ENCODE results near the gene CALD1.

The CALD1 gene

DNA sequence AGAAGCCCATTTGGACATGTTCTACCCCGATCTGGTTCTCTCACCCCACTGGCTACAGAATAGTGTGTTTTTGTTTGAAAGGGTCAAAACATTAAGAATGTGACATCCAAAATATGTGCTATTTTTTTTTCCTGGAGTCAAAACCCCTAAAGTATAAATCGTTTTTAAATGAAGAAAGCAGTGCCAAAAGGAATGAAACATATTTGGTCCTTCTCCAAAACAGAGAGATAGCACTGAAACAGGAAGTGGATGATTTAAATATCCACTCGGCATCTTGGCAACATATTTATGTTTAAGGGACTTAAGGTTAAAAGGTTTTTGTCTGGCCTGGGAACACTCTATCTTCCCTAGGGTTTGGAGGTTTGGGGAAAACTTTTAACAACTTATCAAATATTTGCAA lies 32.3 kb downstream of the CALD1 start:
- no peak overlapping the region for H3K4me3 ChIP-seq (ENCODE audit: low read depth, low read length)
- peaks cover 9% of the 10 kb centered on the region; the same call in 1 of the 2 replicates for H3K4me1 ChIP-seq (ENCODE audit: control insufficient read depth, insufficient read depth, low read length)
- H3K27me3 ChIP-seq (ENCODE audit: control insufficient read depth, insufficient read depth, low read length): no peaks in the 10 kb centered on the region
- H3K36me3 ChIP-seq (ENCODE audit: control insufficient read depth, insufficient read depth, low read length): 0 out of 2 replicates have a peak, but pooled peaks cover 4% of the 10 kb centered on the region
- H3K9me3 ChIP-seq (ENCODE audit: control insufficient read depth, insufficient read depth, low read length): no peaks in the 10 kb centered on the region
- H3K9ac ChIP-seq (ENCODE audit: low read depth, low read length): no peak overlapping the region
- H3K27ac ChIP-seq (ENCODE audit: low read depth, low read length): no peak overlapping the region

DNA sequence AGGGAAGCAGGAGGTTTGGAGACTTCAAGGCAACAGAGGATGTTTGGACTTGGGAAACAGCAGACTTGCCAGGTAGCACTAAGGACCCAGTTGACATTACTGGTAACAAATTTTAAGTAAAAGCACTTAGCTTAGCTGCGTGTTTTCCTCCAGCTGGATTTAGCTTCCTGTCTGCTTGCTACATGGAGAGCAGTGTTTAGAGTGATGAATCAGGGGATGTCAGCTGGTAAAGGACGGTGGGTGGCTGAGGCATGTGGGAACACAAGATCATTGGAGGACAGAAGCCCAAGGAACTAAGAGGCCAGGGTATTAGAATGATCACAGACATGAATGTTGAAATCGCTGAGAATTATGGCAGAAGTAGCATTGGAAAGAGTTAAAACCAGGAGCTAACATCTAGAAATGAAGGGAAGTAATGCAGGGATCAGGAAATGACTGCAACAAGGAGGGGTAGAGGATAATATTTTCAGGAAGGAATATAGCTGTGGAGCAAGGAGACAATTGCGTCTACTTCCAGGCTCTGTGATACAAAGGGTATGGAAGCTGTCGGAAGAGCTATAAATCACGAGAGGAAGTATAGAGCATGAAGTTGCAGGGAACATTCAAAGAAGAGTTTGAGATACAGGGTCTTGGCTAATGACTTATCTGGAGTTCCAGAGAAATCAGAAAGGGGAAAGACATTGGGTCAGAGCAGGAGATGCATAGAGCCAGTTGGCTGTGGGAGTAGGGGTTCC lies 34.4 kb downstream of the CALD1 start:
- H3K27ac ChIP-seq (ENCODE audit: low read depth, low read length): no peak overlapping the region

DNA sequence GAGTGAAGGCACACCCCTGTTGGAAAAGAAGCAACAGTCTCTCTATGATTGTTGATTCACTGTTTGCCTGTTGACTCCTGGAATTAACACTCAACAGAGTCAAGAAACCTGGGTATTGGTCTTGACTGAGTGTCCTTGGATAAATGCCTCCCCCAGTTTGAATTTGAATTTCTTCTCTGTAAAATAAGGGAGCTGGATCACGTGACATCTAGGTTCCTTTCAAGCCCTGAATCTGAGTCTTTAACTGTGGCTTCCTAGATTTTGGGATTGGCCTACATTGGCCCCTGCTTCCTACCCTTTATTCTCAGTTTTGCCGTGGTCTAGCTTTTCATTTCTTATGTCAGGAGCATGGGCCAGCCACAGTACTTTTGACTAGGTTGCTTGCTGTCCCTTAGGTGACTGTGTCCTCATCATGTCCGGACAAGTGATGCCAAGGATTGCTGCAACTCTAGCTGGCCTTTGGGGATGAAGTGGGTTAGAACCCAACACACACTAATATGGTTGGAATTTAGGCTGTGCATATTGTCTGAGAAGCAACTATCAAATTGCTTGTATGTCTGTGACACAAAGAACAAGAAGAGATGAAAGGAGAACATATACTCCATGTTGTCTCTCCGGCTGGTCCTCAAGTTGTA lies 35.4 kb downstream of the CALD1 start:
- Histone ChIP-seq H3K27ac (ENCODE audit: low read depth, low read length) (no peak overlapping the region), H3K36me3 (ENCODE audit: control insufficient read depth, insufficient read depth, low read length) (peaks cover 4% of the 10 kb centered on the region; the same call in 1 of the 2 replicates), H3K4me1 (ENCODE audit: control insufficient read depth, insufficient read depth, low read length) (no peaks in the 10 kb centered on the region; the same call in 1 of the 2 replicates), H3K4me3 (ENCODE audit: low read depth, low read length) (no peak overlapping the region), H3K9ac (ENCODE audit: low read depth, low read length) (no peak overlapping the region), H3K9me3 (ENCODE audit: control insufficient read depth, insufficient read depth, low read length) (no peaks in the 10 kb centered on the region), H3K27me3 (ENCODE audit: control insufficient read depth, insufficient read depth, low read length) (no peaks in the 10 kb centered on the region)

More for the DNA sequence above, 34.4 kb downstream of the CALD1 start:
- H3K9ac ChIP-seq (ENCODE audit: low read depth, low read length): no peak overlapping the region
- H3K36me3 ChIP-seq (ENCODE audit: control insufficient read depth, insufficient read depth, low read length): no peaks in the 10 kb centered on the region; the same call in 1 of the 2 replicates
- H3K9me3 ChIP-seq (ENCODE audit: control insufficient read depth, insufficient read depth, low read length): no peaks in the 10 kb centered on the region
- peaks cover 2% of the 10 kb centered on the region; the same call in 1 of the 2 replicates for H3K4me1 ChIP-seq (ENCODE audit: control insufficient read depth, insufficient read depth, low read length)
- no peaks in the 10 kb centered on the region for H3K27me3 ChIP-seq (ENCODE audit: control insufficient read depth, insufficient read depth, low read length)
- no peak overlapping the region for H3K4me3 ChIP-seq (ENCODE audit: low read depth, low read length)

DNA sequence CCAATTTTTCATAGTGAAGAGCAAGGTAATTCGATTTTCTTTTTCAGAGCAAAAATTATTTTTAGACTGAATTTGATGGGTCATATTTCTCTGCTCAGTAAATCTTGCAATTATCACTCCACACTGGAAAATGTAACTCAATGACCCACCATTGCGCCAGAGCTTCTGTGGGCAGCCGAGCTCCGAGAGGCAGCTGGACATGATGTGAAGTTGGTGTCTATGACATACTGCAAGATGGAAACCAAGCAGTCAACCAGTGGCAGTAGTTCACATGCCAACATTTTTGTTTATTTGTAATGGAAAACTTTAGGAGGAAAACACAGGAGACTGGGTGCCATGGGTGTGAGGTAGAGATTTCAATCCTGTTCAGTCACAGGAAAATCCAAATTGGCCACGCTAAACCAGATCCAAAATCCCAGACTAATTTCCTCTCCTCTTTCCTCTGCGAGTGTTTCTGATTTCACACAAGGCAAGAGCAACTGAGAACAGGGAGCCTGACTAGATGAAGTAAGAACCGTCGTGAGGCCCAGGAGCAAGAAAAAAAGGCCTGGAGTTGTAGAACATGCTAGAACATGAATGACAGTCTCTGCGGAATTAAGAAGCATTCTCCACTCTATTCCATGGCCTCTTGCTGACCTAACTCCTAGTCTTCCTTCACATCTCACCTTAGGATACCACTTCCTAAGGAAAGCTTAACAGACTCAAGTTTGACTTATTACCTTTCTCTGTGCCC lies 39.3 kb downstream of the CALD1 start:
- Histone ChIP-seq H3K27ac (ENCODE audit: low read depth, low read length) (no peak overlapping the region), H3K36me3 (ENCODE audit: control insufficient read depth, insufficient read depth, low read length) (peaks cover 9% of the 10 kb centered on the region), H3K27me3 (ENCODE audit: control insufficient read depth, insufficient read depth, low read length) (no peaks in the 10 kb centered on the region), H3K4me3 (ENCODE audit: low read depth, low read length) (no peak overlapping the region), H3K9me3 (ENCODE audit: control insufficient read depth, insufficient read depth, low read length) (no peaks in the 10 kb centered on the region), H3K4me1 (ENCODE audit: control insufficient read depth, insufficient read depth, low read length) (peaks cover 7% of the 10 kb centered on the region; the same call in 1 of the 2 replicates), H3K9ac (ENCODE audit: low read depth, low read length) (no peak overlapping the region)

DNA sequence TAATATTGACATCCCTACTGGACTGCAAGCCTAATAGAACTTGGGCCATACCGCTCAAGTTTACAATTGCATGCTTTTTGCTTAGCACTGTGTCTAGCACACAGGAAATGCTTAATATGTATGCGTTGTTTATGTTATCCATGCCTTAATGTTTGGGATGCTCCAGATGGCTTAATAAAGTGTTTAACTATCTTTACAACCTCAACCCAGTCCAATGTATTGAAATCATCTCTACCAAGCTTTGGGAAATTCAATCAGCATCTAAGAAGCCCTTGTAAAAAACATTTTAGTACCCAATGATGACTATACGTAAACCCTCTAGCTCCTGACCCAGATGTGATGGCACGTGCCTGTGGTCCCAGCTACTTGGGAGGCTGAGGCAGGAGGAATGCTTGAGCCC lies 40.0 kb downstream of the CALD1 start:
- Histone ChIP-seq H3K27ac (ENCODE audit: low read depth, low read length) (no peak overlapping the region), H3K9ac (ENCODE audit: low read depth, low read length) (no peak overlapping the region), H3K9me3 (ENCODE audit: control insufficient read depth, insufficient read depth, low read length) (no peaks in the 10 kb centered on the region), H3K4me1 (ENCODE audit: control insufficient read depth, insufficient read depth, low read length) (peaks cover 7% of the 10 kb centered on the region; the same call in 1 of the 2 replicates), H3K4me3 (ENCODE audit: low read depth, low read length) (no peak overlapping the region), H3K27me3 (ENCODE audit: control insufficient read depth, insufficient read depth, low read length) (no peaks in the 10 kb centered on the region), H3K36me3 (ENCODE audit: control insufficient read depth, insufficient read depth, low read length) (peaks cover 9% of the 10 kb centered on the region)

DNA sequence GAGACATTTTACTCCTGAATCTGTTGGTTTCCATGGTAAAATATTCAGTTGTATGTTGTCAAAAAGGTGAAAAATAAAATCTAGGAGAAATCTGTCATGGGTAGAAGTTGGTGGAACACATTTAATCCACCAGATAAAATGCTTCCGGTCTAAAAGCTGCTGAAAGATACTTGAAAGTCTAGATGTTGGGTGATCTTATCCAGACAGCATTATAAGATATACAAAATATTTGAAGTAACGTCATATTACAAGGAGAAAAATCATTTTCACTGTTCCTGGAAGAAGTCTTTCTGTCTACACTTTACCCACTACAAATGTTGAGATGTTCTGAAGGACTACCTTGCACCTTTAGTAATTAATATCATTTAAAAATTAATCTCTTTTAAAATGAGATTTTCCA lies 40.9 kb downstream of the CALD1 start:
- no peak overlapping the region for H3K9ac ChIP-seq (ENCODE audit: low read depth, low read length)
- H3K9me3 ChIP-seq (ENCODE audit: control insufficient read depth, insufficient read depth, low read length): no peaks in the 10 kb centered on the region
- peaks cover 9% of the 10 kb centered on the region for H3K36me3 ChIP-seq (ENCODE audit: control insufficient read depth, insufficient read depth, low read length)
- no peak overlapping the region for H3K4me3 ChIP-seq (ENCODE audit: low read depth, low read length)
- H3K27me3 ChIP-seq (ENCODE audit: control insufficient read depth, insufficient read depth, low read length): no peaks in the 10 kb centered on the region
- peaks cover 7% of the 10 kb centered on the region; the same call in 1 of the 2 replicates for H3K4me1 ChIP-seq (ENCODE audit: control insufficient read depth, insufficient read depth, low read length)
- no peak overlapping the region for H3K27ac ChIP-seq (ENCODE audit: low read depth, low read length)

DNA sequence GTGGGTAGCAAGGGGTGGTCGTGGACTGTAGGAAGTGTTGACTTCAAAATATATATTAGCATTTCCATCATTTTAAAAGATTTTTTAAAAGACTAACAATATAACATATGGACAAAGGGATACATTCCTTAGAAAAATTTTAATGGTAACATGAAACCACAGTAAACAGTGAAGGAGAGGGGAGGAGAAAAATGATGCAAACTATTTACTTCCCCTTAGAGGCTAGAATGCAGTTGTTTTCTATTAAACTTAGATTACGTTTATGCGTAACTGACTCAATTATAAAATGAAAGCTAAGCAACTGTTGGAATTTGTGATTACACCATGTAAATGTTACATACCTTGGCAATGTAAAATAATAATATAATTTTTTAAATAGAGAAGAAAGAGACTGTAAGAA lies 41.3 kb downstream of the CALD1 start:
- no peaks in the 10 kb centered on the region for H3K27me3 ChIP-seq (ENCODE audit: control insufficient read depth, insufficient read depth, low read length)
- H3K36me3 ChIP-seq (ENCODE audit: control insufficient read depth, insufficient read depth, low read length): peaks cover 9% of the 10 kb centered on the region
- no peaks in the 10 kb centered on the region for H3K9me3 ChIP-seq (ENCODE audit: control insufficient read depth, insufficient read depth, low read length)
- peaks cover 7% of the 10 kb centered on the region; the same call in 1 of the 2 replicates for H3K4me1 ChIP-seq (ENCODE audit: control insufficient read depth, insufficient read depth, low read length)
- H3K27ac ChIP-seq (ENCODE audit: low read depth, low read length): no peak overlapping the region
- H3K4me3 ChIP-seq (ENCODE audit: low read depth, low read length): no peak overlapping the region
- H3K9ac ChIP-seq (ENCODE audit: low read depth, low read length): no peak overlapping the region

DNA sequence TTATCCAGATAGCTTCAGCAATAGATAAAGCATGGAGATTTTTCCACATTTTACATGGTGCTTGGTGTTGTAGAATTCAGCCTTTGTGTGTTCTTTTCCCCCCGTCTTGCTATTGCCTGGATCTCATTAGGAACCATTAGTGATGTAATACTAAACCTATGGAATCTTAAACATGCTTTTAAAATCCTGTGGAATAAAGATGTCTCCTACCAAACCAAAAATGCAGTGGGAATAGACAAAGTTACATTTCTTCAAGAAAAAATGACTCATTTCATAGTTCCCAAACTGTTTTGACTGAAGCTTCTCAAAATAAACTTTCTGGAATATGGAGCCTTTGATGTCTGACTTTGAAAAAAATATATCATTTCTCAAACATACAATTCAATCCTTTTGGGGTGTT lies 44.0 kb downstream of the CALD1 start:
- Histone ChIP-seq H3K36me3 (ENCODE audit: control insufficient read depth, insufficient read depth, low read length) (peaks cover 9% of the 10 kb centered on the region), H3K9ac (ENCODE audit: low read depth, low read length) (no peak overlapping the region), H3K27me3 (ENCODE audit: control insufficient read depth, insufficient read depth, low read length) (no peaks in the 10 kb centered on the region), H3K27ac (ENCODE audit: low read depth, low read length) (no peak overlapping the region), H3K4me1 (ENCODE audit: control insufficient read depth, insufficient read depth, low read length) (peaks cover 7% of the 10 kb centered on the region; the same call in 1 of the 2 replicates), H3K4me3 (ENCODE audit: low read depth, low read length) (no peak overlapping the region), H3K9me3 (ENCODE audit: control insufficient read depth, insufficient read depth, low read length) (no peaks in the 10 kb centered on the region)

DNA sequence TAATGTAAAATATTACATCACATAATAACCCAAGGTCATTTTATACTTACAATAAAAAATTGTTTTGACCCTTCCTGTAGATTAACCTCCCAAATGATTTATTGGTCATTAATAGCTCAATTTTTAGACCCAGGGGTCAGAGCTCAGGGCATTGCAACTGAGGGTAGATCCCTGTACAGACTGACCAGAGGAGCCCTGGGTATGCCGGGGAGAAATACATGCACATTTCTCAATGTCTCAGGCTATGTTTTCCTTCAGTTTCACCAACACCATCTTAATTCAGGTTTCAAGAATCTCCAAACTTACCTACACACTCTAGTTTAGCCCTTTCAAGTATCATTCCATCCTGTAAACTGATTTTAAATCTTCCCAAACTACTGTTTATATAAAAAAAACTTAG lies 46.2 kb downstream of the CALD1 start:
- H3K4me3 ChIP-seq (ENCODE audit: low read depth, low read length): no peak overlapping the region
- H3K27me3 ChIP-seq (ENCODE audit: control insufficient read depth, insufficient read depth, low read length): no peaks in the 10 kb centered on the region
- 0 out of 2 replicates have a peak, but pooled peaks cover 4% of the 10 kb centered on the region for H3K36me3 ChIP-seq (ENCODE audit: control insufficient read depth, insufficient read depth, low read length)
- no peak overlapping the region for H3K9ac ChIP-seq (ENCODE audit: low read depth, low read length)
- H3K9me3 ChIP-seq (ENCODE audit: control insufficient read depth, insufficient read depth, low read length): no peaks in the 10 kb centered on the region
- H3K4me1 ChIP-seq (ENCODE audit: control insufficient read depth, insufficient read depth, low read length): peaks cover 3% of the 10 kb centered on the region; the same call in 1 of the 2 replicates
- no peak overlapping the region for H3K27ac ChIP-seq (ENCODE audit: low read depth, low read length)

DNA sequence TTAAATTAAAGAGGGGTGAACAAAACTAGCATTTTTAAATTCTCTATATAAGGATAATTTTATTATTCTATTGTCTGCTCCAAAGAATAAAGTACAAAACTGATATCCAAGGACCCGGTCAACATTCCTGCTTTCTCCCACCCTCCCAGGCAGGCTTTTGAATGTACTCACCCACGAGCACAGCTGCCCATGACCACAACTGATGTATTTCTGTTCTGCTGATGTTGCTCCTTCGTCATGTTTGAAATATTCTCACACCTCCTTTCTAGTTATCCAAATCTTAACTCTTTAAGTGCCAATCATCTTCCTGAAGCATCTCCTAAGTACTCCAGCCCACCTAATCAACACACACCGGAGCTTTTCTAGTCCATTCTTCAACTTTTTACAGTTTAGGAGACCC lies 46.7 kb downstream of the CALD1 start:
- Histone ChIP-seq H3K4me1 (ENCODE audit: control insufficient read depth, insufficient read depth, low read length) (no peaks in the 10 kb centered on the region; the same call in 1 of the 2 replicates), H3K27ac (ENCODE audit: low read depth, low read length) (no peak overlapping the region), H3K4me3 (ENCODE audit: low read depth, low read length) (no peak overlapping the region), H3K36me3 (ENCODE audit: control insufficient read depth, insufficient read depth, low read length) (0 out of 2 replicates have a peak, but pooled peaks cover 4% of the 10 kb centered on the region), H3K9me3 (ENCODE audit: control insufficient read depth, insufficient read depth, low read length) (no peaks in the 10 kb centered on the region), H3K9ac (ENCODE audit: low read depth, low read length) (no peak overlapping the region), H3K27me3 (ENCODE audit: control insufficient read depth, insufficient read depth, low read length) (no peaks in the 10 kb centered on the region)
